Measurements from ENCODE around the gene SOX9.
"Not testable (repeated sequence)": the region's sequence is repeated elsewhere in the genome, so short reads cannot be mapped to it uniquely, and the experiment has no call there.

The SOX9 gene

GRCh38 chr17:72126575-72127486, 6.0 kb downstream of the SOX9 start:
- DNase-seq (ENCODE audit: low read depth) = no peak

- no peak for DNase-seq (ENCODE audit: low read depth)
These were observed 7.2 kb downstream of the SOX9 start for GRCh38 chr17:72128039-72128438.

- DNase-seq (ENCODE audit: low read depth) = no peak
These were observed 14.0 kb downstream of the SOX9 start for GRCh38 chr17:72134608-72135394.

GRCh38 chr17:72135546-72136325, 14.9 kb downstream of the SOX9 start:
- no peak for DNase-seq (ENCODE audit: low read depth)

GRCh38 chr17:72136692-72137091, 15.9 kb downstream of the SOX9 start:
- no peak for DNase-seq (ENCODE audit: low read depth)

- DNase-seq (ENCODE audit: low read depth) = no peak
These were observed 16.3 kb downstream of the SOX9 start for GRCh38 chr17:72137161-72137560.

- no peak for DNase-seq (ENCODE audit: low read depth)
These were observed 18.4 kb downstream of the SOX9 start for GRCh38 chr17:72139212-72139611.

- no peak for DNase-seq (ENCODE audit: low read depth)
These were observed 20.5 kb downstream of the SOX9 start for GRCh38 chr17:72141336-72141735.

GRCh38 chr17:72142097-72142496, 21.3 kb downstream of the SOX9 start:
- DNase-seq (ENCODE audit: low read depth) = not testable (repeated sequence)

- DNase-seq (ENCODE audit: low read depth) = no peak
These were observed 21.8 kb downstream of the SOX9 start for GRCh38 chr17:72142614-72143013.

GRCh38 chr17:72143245-72143644, 22.4 kb downstream of the SOX9 start:
- no peak for DNase-seq (ENCODE audit: low read depth)

- no peak for DNase-seq (ENCODE audit: low read depth)
These were observed 23.3 kb downstream of the SOX9 start for GRCh38 chr17:72144101-72144500.

- DNase-seq (ENCODE audit: low read depth) = no peak
These were observed 24.7 kb downstream of the SOX9 start for GRCh38 chr17:72145562-72145961.

GRCh38 chr17:72145962-72146361, 25.1 kb downstream of the SOX9 start:
- DNase-seq (ENCODE audit: low read depth) = no peak

GRCh38 chr17:72146371-72146770, 25.6 kb downstream of the SOX9 start:
- DNase-seq (ENCODE audit: low read depth) = no peak

- no peak for DNase-seq (ENCODE audit: low read depth)
These were observed 30.0 kb downstream of the SOX9 start for GRCh38 chr17:72150632-72151460.

GRCh38 chr17:72151565-72152386, 31.0 kb downstream of the SOX9 start:
- no peak for DNase-seq (ENCODE audit: low read depth)

- DNase-seq (ENCODE audit: low read depth) = no peak
These were observed 31.6 kb downstream of the SOX9 start for GRCh38 chr17:72152387-72152929.

- DNase-seq (ENCODE audit: low read depth) = no peak
These were observed 38.4 kb downstream of the SOX9 start for GRCh38 chr17:72158895-72159885.
